KMS-11 (cell line): ENCODE measurements around the gene SLC35G1.

Source experiments
- H2AFZ ChIP-seq: fragments of 200-600 bp; sonication (generic); 2 replicates; pipeline ENCODE4 v1.6.1; 2016; ENCODE audit warnings: antibody characterized with exemption, mixed run types, low read depth
- H3K27ac ChIP-seq: fragments of 200-600 bp; sonication (generic); 2 replicates; pipeline ENCODE4 v1.6.1; 2016; ENCODE audit warnings: mild to moderate bottlenecking, mixed run types
- H3K27me3 ChIP-seq: fragments of 200-600 bp; sonication (generic); 2 replicates; pipeline ENCODE4 v1.6.1; 2017; ENCODE audit warnings: mild to moderate bottlenecking, low read depth, mixed run types, moderate library complexity; ENCODE audit not compliant: insufficient read depth
- H3K36me3 ChIP-seq: fragments of 200-600 bp; sonication (generic); 2 replicates; pipeline ENCODE4 v1.6.1; 2017; ENCODE audit warnings: mild to moderate bottlenecking, mixed run types; ENCODE audit not compliant: insufficient read depth
- H3K4me1 ChIP-seq: fragments of 200-600 bp; sonication (generic); 2 replicates; pipeline ENCODE4 v1.6.1; 2016; ENCODE audit warnings: mild to moderate bottlenecking, low read depth, mixed run types; ENCODE audit not compliant: poor library complexity, severe bottlenecking
- H3K4me2 ChIP-seq: fragments of 200-600 bp; sonication (generic); 2 replicates; pipeline ENCODE4 v1.7.0; 2016; ENCODE audit warnings: mild to moderate bottlenecking, mixed run types
- H3K4me3 ChIP-seq: fragments of 200-600 bp; sonication (generic); IDR thresholded peaks from 2 replicates; pipeline ENCODE4 v1.6.1; 2017; ENCODE audit warnings: low read depth, low read length, mixed read lengths; ENCODE audit not compliant: insufficient read depth
- H3K79me2 ChIP-seq: fragments of 200-600 bp; sonication (generic); 2 replicates; pipeline ENCODE4 v1.6.1; 2016; ENCODE audit warnings: low read depth, mixed run types; ENCODE audit not compliant: insufficient read depth
- H3K9ac ChIP-seq: fragments of 200-600 bp; sonication (generic); 2 replicates; pipeline ENCODE4 v1.6.1; 2016; ENCODE audit warnings: mild to moderate bottlenecking, mixed run types
- H4K20me1 ChIP-seq: fragments of 200-600 bp; sonication (generic); 2 replicates; pipeline ENCODE4 v1.6.1; 2016; ENCODE audit warnings: mild to moderate bottlenecking, mixed run types; ENCODE audit not compliant: insufficient read depth
- TF ChIP-seq, protein P1 (sequence below): fragments of 200-600 bp; sonication (generic); conservative IDR thresholded peaks from 2 replicates; pipeline ENCODE4 v1.6.1; 2017; ENCODE audit warnings: low read depth, mild to moderate bottlenecking, antibody characterized with exemption, low read length, moderate library complexity, mixed read lengths

SLC35G1 gene

DNA sequence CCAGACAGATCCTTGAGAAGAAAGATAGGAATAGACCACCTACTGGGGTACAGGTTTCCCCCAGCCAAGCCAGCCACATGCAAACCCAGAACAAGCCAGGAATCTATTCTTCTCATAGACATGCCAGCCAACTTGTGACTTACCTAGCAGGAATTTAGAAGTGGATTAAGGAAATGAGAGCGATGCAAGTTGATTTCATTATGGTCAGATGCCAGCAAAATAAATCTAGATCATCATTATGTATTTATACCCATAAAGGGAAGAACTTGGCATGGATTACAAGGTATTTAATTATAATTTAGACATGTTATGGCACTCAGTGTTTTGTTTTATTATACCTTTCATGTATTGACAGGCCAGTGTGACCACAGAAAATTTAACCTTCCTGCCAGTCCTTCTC, 32.8 kb downstream of the SLC35G1 start:
- Histone ChIP-seq H2AFZ (no peak overlapping the region), H3K79me2 (no peaks in the 10 kb centered on the region), H3K4me2 (no peak overlapping the region), H3K4me1 (no peaks in the 10 kb centered on the region), H3K4me3 (no peak overlapping the region), H3K27me3 (no peaks in the 10 kb centered on the region), H4K20me1 (no peaks in the 10 kb centered on the region), H3K9ac (no peak overlapping the region), H3K27ac (no peak overlapping the region), H3K36me3 (no peaks in the 10 kb centered on the region)
- TF ChIP-seq, protein P1, sequence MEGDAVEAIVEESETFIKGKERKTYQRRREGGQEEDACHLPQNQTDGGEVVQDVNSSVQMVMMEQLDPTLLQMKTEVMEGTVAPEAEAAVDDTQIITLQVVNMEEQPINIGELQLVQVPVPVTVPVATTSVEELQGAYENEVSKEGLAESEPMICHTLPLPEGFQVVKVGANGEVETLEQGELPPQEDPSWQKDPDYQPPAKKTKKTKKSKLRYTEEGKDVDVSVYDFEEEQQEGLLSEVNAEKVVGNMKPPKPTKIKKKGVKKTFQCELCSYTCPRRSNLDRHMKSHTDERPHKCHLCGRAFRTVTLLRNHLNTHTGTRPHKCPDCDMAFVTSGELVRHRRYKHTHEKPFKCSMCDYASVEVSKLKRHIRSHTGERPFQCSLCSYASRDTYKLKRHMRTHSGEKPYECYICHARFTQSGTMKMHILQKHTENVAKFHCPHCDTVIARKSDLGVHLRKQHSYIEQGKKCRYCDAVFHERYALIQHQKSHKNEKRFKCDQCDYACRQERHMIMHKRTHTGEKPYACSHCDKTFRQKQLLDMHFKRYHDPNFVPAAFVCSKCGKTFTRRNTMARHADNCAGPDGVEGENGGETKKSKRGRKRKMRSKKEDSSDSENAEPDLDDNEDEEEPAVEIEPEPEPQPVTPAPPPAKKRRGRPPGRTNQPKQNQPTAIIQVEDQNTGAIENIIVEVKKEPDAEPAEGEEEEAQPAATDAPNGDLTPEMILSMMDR: no peak

DNA sequence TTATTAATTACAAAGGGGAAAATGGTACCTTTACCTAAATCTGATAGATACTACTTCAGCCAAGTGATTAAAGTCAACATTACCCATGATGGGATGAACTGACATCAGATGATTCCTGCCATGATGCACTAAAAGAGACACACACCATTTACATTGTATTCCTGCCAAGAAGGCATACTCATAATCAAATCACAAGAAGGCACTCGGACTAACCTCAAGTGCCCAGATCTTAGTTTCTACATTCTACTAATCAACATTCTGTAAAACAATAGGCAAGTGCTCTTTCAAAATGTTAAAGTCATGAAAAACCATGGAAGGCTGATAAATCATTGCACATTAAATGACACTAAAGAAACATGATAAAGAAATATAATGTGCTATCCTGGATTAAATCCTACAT, 44.4 kb downstream of the SLC35G1 start:
- TF ChIP-seq, protein P1: no peak
- Histone ChIP-seq H3K4me3 (no peak overlapping the region), H3K9ac (no peak overlapping the region), H2AFZ (no peak overlapping the region), H3K36me3 (no peaks in the 10 kb centered on the region), H3K79me2 (no peaks in the 10 kb centered on the region), H3K4me1 (no peaks in the 10 kb centered on the region), H4K20me1 (no peaks in the 10 kb centered on the region), H3K27ac (no peak overlapping the region), H3K4me2 (no peak overlapping the region), H3K27me3 (no peaks in the 10 kb centered on the region)

DNA sequence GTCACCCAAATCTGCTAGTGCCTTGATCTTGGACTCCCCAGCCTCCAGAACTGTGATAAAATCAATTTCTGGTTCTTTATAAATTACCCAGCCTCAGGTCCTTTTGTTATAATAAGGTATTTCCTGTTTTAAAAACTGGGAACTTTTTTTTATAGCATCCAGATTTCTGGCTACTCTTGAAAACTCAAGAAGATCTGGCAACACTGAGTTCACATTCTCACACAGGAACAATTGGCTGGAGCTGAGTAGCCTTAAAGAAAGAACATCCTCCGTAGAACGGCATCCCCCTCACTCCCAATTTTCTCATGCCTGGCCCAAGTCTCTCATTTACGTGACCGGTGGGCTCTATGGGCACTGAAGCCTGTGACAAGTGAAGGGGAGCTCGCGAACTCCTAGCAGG, 47.1 kb downstream of the SLC35G1 start:
- Histone ChIP-seq H3K27ac (no peak overlapping the region), H4K20me1 (no peaks in the 10 kb centered on the region), H3K4me1 (no peaks in the 10 kb centered on the region), H3K4me2 (no peak overlapping the region), H3K4me3 (no peak overlapping the region), H3K9ac (no peak overlapping the region), H2AFZ (no peak overlapping the region), H3K27me3 (no peaks in the 10 kb centered on the region), H3K79me2 (no peaks in the 10 kb centered on the region), H3K36me3 (no peaks in the 10 kb centered on the region)
- TF ChIP-seq, protein P1: no peak

DNA sequence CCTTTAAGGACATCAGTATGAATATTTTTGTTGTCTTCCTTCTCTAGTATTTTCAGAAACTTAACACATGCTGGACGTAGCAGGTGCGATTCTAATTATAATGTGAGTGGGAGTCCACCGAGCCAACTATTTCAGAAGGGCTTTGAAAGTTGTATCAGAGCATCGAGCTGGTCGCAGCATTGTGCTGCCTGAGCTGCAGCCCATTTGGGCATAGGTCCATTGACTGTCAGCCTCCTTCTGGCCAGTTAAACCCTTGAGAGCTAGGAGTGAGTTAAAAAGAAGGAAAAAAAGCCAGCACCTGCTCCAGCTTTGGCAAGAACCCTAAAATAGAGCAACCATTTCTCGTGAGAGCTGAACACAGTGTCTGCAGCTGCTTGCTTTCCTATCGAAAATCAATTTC, 47.8 kb downstream of the SLC35G1 start:
- Histone ChIP-seq H4K20me1 (no peaks in the 10 kb centered on the region), H3K36me3 (no peaks in the 10 kb centered on the region), H2AFZ (no peak overlapping the region), H3K27ac (no peak overlapping the region), H3K4me1 (no peaks in the 10 kb centered on the region), H3K79me2 (no peaks in the 10 kb centered on the region), H3K27me3 (no peaks in the 10 kb centered on the region), H3K4me2 (no peak overlapping the region), H3K4me3 (no peak overlapping the region), H3K9ac (no peak overlapping the region)
- TF ChIP-seq, protein P1: no peak
